Upper lobe of right lung (tissue), 1 donor: ENCODE results near the gene POLR1B. TPM values are rescaled to one million over a fixed set of nuclear protein-coding genes. Genes with fewer than 3 reads are reported as not detected.
"Not testable (repeated sequence)": the region's sequence is repeated elsewhere in the genome, so short reads cannot be mapped to it uniquely, and the experiment has no call there.

ENCODE experiments used
- ATAC-seq: fragments of 200-7000 bp; cut with Tn5 transposase; one replicate; pipeline ENCODE4 v1.9.1; 2020; ENCODE audit warnings: mild to moderate bottlenecking, moderate library complexity
- DNase-seq: peaks from one replicate; pipeline ENCODE4 v3.0.0-alpha.2; 2020
- H3K27ac ChIP-seq: fragments of 200-600 bp; one replicate; pipeline ENCODE4 v1.8.0; 2022
- H3K27me3 ChIP-seq: fragments of 200-600 bp; one replicate; pipeline ENCODE4 v1.8.0; 2022; ENCODE audit warnings: mild to moderate bottlenecking
- H3K36me3 ChIP-seq: fragments of 200-600 bp; one replicate; pipeline ENCODE4 v1.8.0; 2022
- H3K4me1 ChIP-seq: fragments of 200-600 bp; one replicate; pipeline ENCODE4 v1.8.0; 2022
- H3K4me3 ChIP-seq: fragments of 200-600 bp; one replicate; pipeline ENCODE4 v1.8.0; 2022; ENCODE audit warnings: mild to moderate bottlenecking
- H3K9me3 ChIP-seq: fragments of 200-600 bp; one replicate; pipeline ENCODE4 v1.8.0; 2022
- intact Hi-C: fragments of 100-400 bp; cut with DNase I; formaldehyde crosslinking; loops from one replicate; pipeline ENCODE4 v1.11.0; 2022
- total RNA-seq: library from RNA; stranded (reverse); fragmentation: NEBNext Ultra II Directional; extraction: Animal tissue kit (Norgen Biotek cat#: 25700); gene quantifications from one replicate; pipeline ENCODE4 v1.2.1, GENCODE V29; 2021
- TF ChIP-seq, protein P1 (sequence below): fragments of 200-600 bp; IDR thresholded peaks from one replicate; pipeline ENCODE4 v1.8.0; 2022; ENCODE audit warnings: antibody characterized with exemption
- donor health status: DM: no; HTN: yes; CAD: no; lungs with severe emphysema.

POLR1B gene
- total RNA-seq, 1 donor from 2014 or later, result 22.1 TPM

DNA sequence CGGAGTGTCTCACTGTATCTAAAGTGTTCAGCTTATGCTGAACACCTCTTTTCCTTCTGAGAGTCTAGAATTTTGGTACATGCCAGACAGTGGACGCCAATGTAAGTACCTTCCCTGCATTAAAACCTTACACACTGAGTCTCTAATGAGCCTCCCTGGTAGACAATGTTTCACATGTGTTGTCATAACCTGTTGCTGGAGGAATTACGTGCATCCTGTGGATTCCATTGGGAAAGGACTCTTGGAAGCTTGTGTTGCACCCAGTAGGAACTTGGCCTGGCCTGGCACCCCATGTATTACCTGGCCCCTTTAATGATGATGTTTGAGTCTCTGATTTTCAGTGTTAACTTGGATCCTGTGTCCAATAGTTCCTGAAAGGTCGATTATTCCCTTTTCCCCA is 62.7 kb downstream of the POLR1B start:
- intact Hi-C loops, result loop anchor here (5.0 kb wide), 1 partner anchor 122 kb away; no protein-coding TSS in a partner anchor
- H3K9me3 ChIP-seq, result no peaks in the 10 kb centered on the region
- H3K4me3 ChIP-seq, result no peak overlapping the region
- no peaks in the 10 kb centered on the region for H3K27me3 ChIP-seq
- H3K27ac ChIP-seq, result no peak overlapping the region
- H3K4me1 ChIP-seq, result peaks cover 4% of the 10 kb centered on the region
- DNase-seq (no peak), ATAC-seq (no peak)
- H3K36me3 ChIP-seq, result no peaks in the 10 kb centered on the region
- TF ChIP-seq, protein P1, sequence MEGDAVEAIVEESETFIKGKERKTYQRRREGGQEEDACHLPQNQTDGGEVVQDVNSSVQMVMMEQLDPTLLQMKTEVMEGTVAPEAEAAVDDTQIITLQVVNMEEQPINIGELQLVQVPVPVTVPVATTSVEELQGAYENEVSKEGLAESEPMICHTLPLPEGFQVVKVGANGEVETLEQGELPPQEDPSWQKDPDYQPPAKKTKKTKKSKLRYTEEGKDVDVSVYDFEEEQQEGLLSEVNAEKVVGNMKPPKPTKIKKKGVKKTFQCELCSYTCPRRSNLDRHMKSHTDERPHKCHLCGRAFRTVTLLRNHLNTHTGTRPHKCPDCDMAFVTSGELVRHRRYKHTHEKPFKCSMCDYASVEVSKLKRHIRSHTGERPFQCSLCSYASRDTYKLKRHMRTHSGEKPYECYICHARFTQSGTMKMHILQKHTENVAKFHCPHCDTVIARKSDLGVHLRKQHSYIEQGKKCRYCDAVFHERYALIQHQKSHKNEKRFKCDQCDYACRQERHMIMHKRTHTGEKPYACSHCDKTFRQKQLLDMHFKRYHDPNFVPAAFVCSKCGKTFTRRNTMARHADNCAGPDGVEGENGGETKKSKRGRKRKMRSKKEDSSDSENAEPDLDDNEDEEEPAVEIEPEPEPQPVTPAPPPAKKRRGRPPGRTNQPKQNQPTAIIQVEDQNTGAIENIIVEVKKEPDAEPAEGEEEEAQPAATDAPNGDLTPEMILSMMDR, result no peak

DNA sequence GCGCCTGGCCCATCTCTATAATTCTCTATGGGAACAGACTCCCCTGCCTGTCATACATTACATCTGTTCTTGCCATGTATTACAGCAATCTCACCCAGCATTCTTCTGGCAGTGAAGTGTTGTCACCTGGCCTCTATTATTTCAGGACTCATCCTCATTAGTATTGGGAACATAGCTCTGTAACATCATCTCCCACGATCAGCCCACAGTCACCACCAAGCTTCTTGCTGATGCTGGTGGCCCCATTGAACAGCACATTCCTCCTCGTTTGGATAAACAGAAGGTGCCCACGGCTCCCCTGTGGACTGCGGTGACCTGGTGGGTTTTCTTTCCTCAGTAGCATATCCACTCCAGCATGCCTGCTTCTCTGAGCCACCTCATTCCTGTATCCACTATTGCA is 63.7 kb downstream of the POLR1B start:
- TF ChIP-seq, protein P1, result no peak
- H3K27me3 ChIP-seq, result no peaks in the 10 kb centered on the region
- intact Hi-C loops, result no loop called here
- H3K9me3 ChIP-seq, result no peaks in the 10 kb centered on the region
- H3K27ac ChIP-seq, result no peak overlapping the region
- ATAC-seq (no peak), DNase-seq (no peak)
- no peaks in the 10 kb centered on the region for H3K36me3 ChIP-seq
- H3K4me1 ChIP-seq, result no peaks in the 10 kb centered on the region
- no peak overlapping the region for H3K4me3 ChIP-seq

DNA sequence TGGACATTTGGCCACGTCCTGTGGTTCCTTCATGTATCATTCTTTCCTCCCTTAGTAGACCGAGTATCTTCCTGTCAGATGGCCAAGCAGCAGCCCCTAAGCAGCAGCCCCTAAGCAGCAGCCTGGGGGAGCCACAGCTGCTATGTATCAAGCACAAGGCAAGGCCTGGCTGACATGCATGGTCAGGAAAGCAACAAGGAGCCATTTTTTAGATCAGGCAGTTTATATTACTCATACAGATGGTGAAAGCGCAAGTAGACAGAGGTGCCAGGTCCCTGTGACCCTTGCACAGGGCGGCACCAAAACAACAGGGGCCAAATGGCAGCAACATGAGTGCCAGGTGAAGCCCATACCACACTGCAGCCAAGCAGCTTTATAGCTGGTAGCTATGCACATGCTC is 64.3 kb downstream of the POLR1B start:
- no peak for ATAC-seq
- no peak overlapping the region for H3K4me3 ChIP-seq
- intact Hi-C loops, result no loop called here
- TF ChIP-seq, protein P1, result no peak
- DNase-seq, result no peak
- H3K9me3 ChIP-seq, result no peaks in the 10 kb centered on the region
- no peaks in the 10 kb centered on the region for H3K27me3 ChIP-seq
- H3K36me3 ChIP-seq, result no peaks in the 10 kb centered on the region
- H3K27ac ChIP-seq, result no peak overlapping the region
- H3K4me1 ChIP-seq, result no peaks in the 10 kb centered on the region

DNA sequence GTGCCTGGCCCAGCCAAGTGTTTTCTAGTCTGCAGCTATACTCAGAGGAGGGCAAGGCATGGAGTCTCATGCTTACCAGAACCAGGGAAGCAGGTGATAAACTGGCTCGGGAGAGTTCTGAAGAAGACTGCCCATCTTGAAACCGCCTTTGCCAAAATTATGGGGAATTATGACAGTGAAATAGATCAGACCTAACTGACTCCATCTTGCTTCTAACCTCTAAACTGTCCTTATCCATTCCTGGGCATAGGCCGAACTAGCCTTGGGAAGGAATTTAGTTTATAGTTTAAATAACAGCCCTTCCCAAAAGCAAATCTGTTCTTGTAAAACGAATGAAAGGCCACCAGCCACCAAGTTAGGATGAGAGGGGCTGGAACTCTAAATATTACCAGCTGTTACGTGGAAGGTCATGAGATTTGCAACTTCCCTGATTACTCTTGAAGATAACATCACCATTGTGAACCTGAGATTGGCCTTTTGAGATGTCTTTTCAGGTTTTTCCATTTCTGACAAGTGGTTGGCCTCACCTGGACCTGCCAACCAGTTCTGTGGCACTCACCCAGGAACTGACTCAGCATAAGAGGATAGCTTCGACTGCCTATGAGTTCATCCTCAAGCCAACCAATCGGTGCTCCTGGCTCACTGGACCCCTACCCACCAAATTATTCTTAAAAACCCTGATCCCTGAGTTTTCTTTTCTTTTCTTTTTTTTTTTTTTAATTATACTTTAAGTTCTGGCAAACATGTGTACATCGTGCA is 65.6 kb downstream of the POLR1B start:
- H3K27me3 ChIP-seq, result no peaks in the 10 kb centered on the region
- H3K4me1 ChIP-seq, result no peaks in the 10 kb centered on the region
- H3K36me3 ChIP-seq, result no peaks in the 10 kb centered on the region
- TF ChIP-seq, protein P1, result no peak
- no peak overlapping the region for H3K27ac ChIP-seq
- DNase-seq, result peak; percentile 3
- H3K4me3 ChIP-seq, result no peak overlapping the region
- ATAC-seq, result no peak
- no peaks in the 10 kb centered on the region for H3K9me3 ChIP-seq
- intact Hi-C loops, result no loop called here

DNA sequence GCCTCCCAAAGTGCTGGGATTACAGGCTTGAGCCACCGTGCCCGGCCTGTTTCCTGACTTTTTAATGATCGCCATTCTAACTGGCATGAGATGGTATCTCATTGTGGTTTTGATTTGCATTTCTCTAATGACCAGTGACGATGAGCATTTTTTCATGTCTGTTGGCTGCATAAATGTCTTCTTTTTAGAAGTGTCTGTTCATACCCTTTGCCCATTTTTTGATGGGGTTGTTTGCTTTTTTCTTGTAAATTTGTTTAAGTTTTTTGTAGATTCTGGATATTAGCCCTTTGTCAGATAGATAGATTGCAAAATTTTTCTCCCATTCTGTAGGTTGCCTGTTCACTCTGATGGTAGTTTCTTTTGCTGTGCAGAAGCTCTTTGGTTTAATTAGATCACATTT is 67.1 kb downstream of the POLR1B start:
- H3K27ac ChIP-seq, H3K4me3 ChIP-seq, intact Hi-C loops: not testable (repeated sequence)

DNA sequence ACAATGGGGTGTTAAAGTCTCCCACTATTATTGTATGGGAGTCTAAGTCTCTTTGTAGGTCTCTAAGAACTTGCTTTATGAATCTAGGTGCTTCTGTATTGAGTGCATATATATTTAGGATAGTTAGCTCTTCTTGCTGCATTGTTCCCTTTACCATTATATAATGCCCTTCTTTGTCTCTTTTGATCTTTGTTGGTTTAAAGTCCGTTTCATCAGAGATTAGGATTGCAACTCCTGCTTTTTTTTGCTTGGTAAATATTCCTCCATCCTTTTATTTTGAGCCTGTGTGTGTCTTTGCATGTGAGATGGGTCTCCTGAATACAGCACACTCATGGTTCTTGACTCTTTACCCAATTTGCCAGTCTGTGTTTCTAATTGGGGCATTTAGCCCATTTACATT is 70.0 kb downstream of the POLR1B start:
- H3K36me3 ChIP-seq, H3K9me3 ChIP-seq, H3K27me3 ChIP-seq, intact Hi-C loops, ATAC-seq, DNase-seq, H3K4me1 ChIP-seq, H3K27ac ChIP-seq, H3K4me3 ChIP-seq: not testable (repeated sequence)

More for the DNA sequence above, 67.1 kb downstream of the POLR1B start:
- not testable (repeated sequence) for H3K36me3 ChIP-seq, DNase-seq, H3K27me3 ChIP-seq, H3K9me3 ChIP-seq, ATAC-seq, H3K4me1 ChIP-seq
